HEK293 (cell line): Measurements from ENCODE around the gene USP16.
A peak's percentile ranks its signal among the peaks of the same experiment; 100 is the strongest.

Source experiments
- HOXA7 ChIP-seq: sonication (generic); formaldehyde crosslinking; IDR thresholded peaks from 2 replicates; pipeline ENCODE4 v1.8.1; 2022; ENCODE audit warnings: missing genetic modification reagents, borderline replicate concordance
- SALL2 ChIP-seq: fragments of 450-650 bp; formaldehyde crosslinking; IDR thresholded peaks from 2 replicates; pipeline ENCODE4 v1.5.0; 2017; ENCODE audit warnings: missing biosample characterization, mild to moderate bottlenecking, missing genetic modification characterization, borderline replicate concordance
- SCRT2 ChIP-seq: fragments of 450-650 bp; formaldehyde crosslinking; IDR thresholded peaks from 2 replicates; pipeline ENCODE4 v1.5.1; 2016; ENCODE audit warnings: missing biosample characterization, missing genetic modification characterization
- SETDB1 ChIP-seq: IDR thresholded peaks from one replicate; pipeline ENCODE4 v1.6.1; 2017; ENCODE audit warnings: mild to moderate bottlenecking, low read length, moderate library complexity, mixed read lengths; ENCODE audit not compliant: insufficient read length
- SP3 ChIP-seq: fragments of 450-650 bp; formaldehyde crosslinking; IDR thresholded peaks from 2 replicates; pipeline ENCODE4 v1.5.1; 2016; ENCODE audit warnings: missing biosample characterization, missing genetic modification characterization
- TRIM28 ChIP-seq: IDR thresholded peaks from 2 replicates; pipeline ENCODE4 v1.6.1; 2011; ENCODE audit warnings: low read length, control low read depth, borderline replicate concordance
- YY1 ChIP-seq: fragments of 450-650 bp; formaldehyde crosslinking; IDR thresholded peaks from 2 replicates; pipeline ENCODE4 v1.5.1; 2018; ENCODE audit warnings: missing biosample characterization, missing genetic modification characterization
- ZBTB1 ChIP-seq: fragments of 450-650 bp; formaldehyde crosslinking; IDR thresholded peaks from 2 replicates; pipeline ENCODE4 v1.5.1; 2016; ENCODE audit warnings: missing biosample characterization, missing genetic modification characterization
- ZBTB17 ChIP-seq: fragments of 450-650 bp; formaldehyde crosslinking; IDR thresholded peaks from 2 replicates; pipeline ENCODE4 v1.5.1; 2016; ENCODE audit warnings: missing biosample characterization, missing genetic modification characterization
- ZNF133 ChIP-seq: fragments of 450-650 bp; formaldehyde crosslinking; IDR thresholded peaks from 2 replicates; pipeline ENCODE4 v1.5.1; 2016; ENCODE audit warnings: missing biosample characterization, missing genetic modification characterization
- ZNF157 ChIP-seq: fragments of 450-650 bp; formaldehyde crosslinking; IDR thresholded peaks from 2 replicates; pipeline ENCODE4 v1.5.1; 2016; ENCODE audit warnings: missing biosample characterization, missing genetic modification characterization
- ZNF175 ChIP-seq: fragments of 450-650 bp; formaldehyde crosslinking; IDR thresholded peaks from 2 replicates; pipeline ENCODE4 v1.5.1; 2016; ENCODE audit warnings: missing biosample characterization, missing genetic modification characterization
- ZNF184 ChIP-seq: fragments of 450-650 bp; IDR thresholded peaks from 2 replicates; pipeline ENCODE4 v1.5.1; 2018; ENCODE audit warnings: missing biosample characterization, mild to moderate bottlenecking, missing genetic modification characterization
- ZNF292 ChIP-seq: fragments of 450-650 bp; formaldehyde crosslinking; IDR thresholded peaks from 2 replicates; pipeline ENCODE4 v1.5.1; 2016; ENCODE audit warnings: low read depth, missing biosample characterization, missing genetic modification characterization, borderline replicate concordance
- ZNF324 ChIP-seq: fragments of 450-650 bp; formaldehyde crosslinking; IDR thresholded peaks from 2 replicates; pipeline ENCODE4 v1.5.1; 2016; ENCODE audit warnings: missing biosample characterization, missing genetic modification characterization
- ZNF366 ChIP-seq: fragments of 450-650 bp; formaldehyde crosslinking; conservative IDR thresholded peaks from 2 replicates; pipeline ENCODE4 v1.5.1; 2016; ENCODE audit warnings: missing biosample characterization, missing genetic modification characterization
- ZNF394 ChIP-seq: fragments of 450-650 bp; formaldehyde crosslinking; IDR thresholded peaks from 2 replicates; pipeline ENCODE4 v1.5.1; 2016; ENCODE audit warnings: missing biosample characterization, missing genetic modification characterization, mild to moderate bottlenecking, moderate library complexity, borderline replicate concordance
- ZNF404 ChIP-seq: fragments of 450-650 bp; formaldehyde crosslinking; IDR thresholded peaks from 2 replicates; pipeline ENCODE4 v1.5.1; 2017; ENCODE audit warnings: missing biosample characterization, missing genetic modification characterization
- ZNF423 ChIP-seq: fragments of 450-650 bp; formaldehyde crosslinking; IDR thresholded peaks from 2 replicates; pipeline ENCODE4 v1.5.1; 2016; ENCODE audit warnings: missing biosample characterization, missing genetic modification characterization
- ZNF548 ChIP-seq: fragments of 450-650 bp; formaldehyde crosslinking; IDR thresholded peaks from 2 replicates; pipeline ENCODE4 v1.5.1; 2016; ENCODE audit warnings: missing biosample characterization, missing genetic modification characterization
- ZNF561 ChIP-seq: fragments of 450-650 bp; IDR thresholded peaks from 2 replicates; pipeline ENCODE4 v1.5.1; 2018; ENCODE audit warnings: missing biosample characterization, missing genetic modification characterization, borderline replicate concordance
- ZNF585B ChIP-seq: fragments of 450-650 bp; formaldehyde crosslinking; IDR thresholded peaks from 2 replicates; pipeline ENCODE4 v1.5.1; 2016; ENCODE audit warnings: missing biosample characterization, missing genetic modification characterization
- ZNF791 ChIP-seq: fragments of 450-650 bp; formaldehyde crosslinking; IDR thresholded peaks from 2 replicates; pipeline ENCODE4 v1.5.1; 2016; ENCODE audit warnings: missing biosample characterization, missing genetic modification characterization
- ZSCAN16 ChIP-seq: fragments of 450-650 bp; formaldehyde crosslinking; IDR thresholded peaks from 2 replicates; pipeline ENCODE4 v1.5.1; 2016; ENCODE audit warnings: missing biosample characterization, missing genetic modification characterization
- TF ChIP-seq, protein P1 (sequence below): fragments of 450-650 bp; formaldehyde crosslinking; IDR thresholded peaks from 2 replicates; pipeline ENCODE4 v1.5.1; 2016; ENCODE audit warnings: missing biosample characterization, missing genetic modification characterization
- TF ChIP-seq, protein P2 (sequence below): fragments of 450-650 bp; formaldehyde crosslinking; IDR thresholded peaks from 2 replicates; pipeline ENCODE4 v1.5.1; 2016; ENCODE audit warnings: missing biosample characterization, missing genetic modification characterization
- TF ChIP-seq, protein P3 (sequence below): fragments of 450-650 bp; formaldehyde crosslinking; IDR thresholded peaks from 2 replicates; pipeline ENCODE4 v1.5.1; 2016; ENCODE audit warnings: missing biosample characterization, missing genetic modification characterization
- TF ChIP-seq, protein P4 (sequence below): fragments of 450-650 bp; formaldehyde crosslinking; IDR thresholded peaks from 2 replicates; pipeline ENCODE4 v1.5.1; 2016; ENCODE audit warnings: missing biosample characterization, missing genetic modification characterization
- TF ChIP-seq, protein P5 (sequence below): fragments of 450-650 bp; formaldehyde crosslinking; IDR thresholded peaks from 2 replicates; pipeline ENCODE4 v1.5.1; 2016; ENCODE audit warnings: missing biosample characterization, missing genetic modification characterization, borderline replicate concordance
- TF ChIP-seq, protein P6 (sequence below): fragments of 450-650 bp; formaldehyde crosslinking; IDR thresholded peaks from 2 replicates; pipeline ENCODE4; 2016; ENCODE audit warnings: missing biosample characterization, missing genetic modification characterization

The USP16 gene

DNA sequence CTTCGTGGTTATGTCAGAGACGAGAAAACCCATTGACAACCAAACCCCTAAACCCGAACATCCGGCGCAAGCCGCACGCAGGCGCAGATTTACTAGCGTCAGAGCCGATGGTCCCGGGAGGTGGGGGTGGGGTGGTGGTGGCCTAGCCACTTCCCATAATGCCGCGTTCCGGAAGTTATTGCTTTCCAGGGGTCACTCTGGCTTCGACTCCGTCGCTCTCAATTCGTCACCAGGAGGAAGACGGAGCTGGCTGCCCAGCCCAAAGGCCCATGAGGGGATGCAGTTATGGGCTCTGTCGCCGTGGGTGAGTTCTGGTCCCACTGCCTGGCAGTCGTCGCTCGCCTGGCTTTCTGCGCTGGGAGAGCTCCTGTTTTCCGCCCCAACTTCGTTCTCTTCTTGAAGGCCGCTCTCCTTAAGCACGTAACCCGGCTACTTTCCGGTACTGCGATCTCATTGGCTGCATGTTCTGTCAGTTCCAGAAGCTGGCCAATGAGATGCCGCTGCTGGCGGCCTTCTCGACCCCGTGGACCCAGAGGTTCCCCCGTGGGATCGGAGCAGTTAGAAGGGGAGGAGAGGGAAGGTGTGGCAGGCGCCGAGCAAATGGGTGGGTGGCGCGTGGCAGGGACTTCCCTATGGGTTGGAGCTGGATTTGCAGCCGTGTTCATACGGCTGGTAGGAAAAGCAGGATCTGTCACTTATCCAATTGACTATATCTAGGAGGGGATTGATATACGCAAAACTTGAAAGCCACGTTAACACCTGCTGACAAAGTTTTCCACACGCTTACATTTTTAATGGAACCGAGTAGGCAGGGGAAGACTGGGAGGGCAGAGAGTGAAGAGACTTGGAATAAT lies at the start of gene USP16 (continued):
- TF ChIP-seq HOXA7 (CRISPR knock-in tag) = no peak
- TF ChIP-seq ZBTB17 (tag by site-specific recombination) = peak; percentile 98
- TF ChIP-seq ZNF394 (tag by site-specific recombination) = peak; percentile 86
- TF ChIP-seq ZNF548 = no peak
- no peak for TF ChIP-seq ZNF585B (tag by site-specific recombination)
- peak; percentile 89 for TF ChIP-seq SP3 (tag by site-specific recombination)
- TF ChIP-seq, protein P1, sequence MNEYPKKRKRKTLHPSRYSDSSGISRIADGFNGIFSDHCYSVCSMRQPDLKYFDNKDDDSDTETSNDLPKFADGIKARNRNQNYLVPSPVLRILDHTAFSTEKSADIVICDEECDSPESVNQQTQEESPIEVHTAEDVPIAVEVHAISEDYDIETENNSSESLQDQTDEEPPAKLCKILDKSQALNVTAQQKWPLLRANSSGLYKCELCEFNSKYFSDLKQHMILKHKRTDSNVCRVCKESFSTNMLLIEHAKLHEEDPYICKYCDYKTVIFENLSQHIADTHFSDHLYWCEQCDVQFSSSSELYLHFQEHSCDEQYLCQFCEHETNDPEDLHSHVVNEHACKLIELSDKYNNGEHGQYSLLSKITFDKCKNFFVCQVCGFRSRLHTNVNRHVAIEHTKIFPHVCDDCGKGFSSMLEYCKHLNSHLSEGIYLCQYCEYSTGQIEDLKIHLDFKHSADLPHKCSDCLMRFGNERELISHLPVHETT = peak; percentile 93
- TF ChIP-seq, protein P2, sequence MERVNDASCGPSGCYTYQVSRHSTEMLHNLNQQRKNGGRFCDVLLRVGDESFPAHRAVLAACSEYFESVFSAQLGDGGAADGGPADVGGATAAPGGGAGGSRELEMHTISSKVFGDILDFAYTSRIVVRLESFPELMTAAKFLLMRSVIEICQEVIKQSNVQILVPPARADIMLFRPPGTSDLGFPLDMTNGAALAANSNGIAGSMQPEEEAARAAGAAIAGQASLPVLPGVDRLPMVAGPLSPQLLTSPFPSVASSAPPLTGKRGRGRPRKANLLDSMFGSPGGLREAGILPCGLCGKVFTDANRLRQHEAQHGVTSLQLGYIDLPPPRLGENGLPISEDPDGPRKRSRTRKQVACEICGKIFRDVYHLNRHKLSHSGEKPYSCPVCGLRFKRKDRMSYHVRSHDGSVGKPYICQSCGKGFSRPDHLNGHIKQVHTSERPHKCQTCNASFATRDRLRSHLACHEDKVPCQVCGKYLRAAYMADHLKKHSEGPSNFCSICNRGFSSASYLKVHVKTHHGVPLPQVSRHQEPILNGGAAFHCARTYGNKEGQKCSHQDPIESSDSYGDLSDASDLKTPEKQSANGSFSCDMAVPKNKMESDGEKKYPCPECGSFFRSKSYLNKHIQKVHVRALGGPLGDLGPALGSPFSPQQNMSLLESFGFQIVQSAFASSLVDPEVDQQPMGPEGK (tag by site-specific recombination) = peak; percentile 73
- TF ChIP-seq, protein P3, sequence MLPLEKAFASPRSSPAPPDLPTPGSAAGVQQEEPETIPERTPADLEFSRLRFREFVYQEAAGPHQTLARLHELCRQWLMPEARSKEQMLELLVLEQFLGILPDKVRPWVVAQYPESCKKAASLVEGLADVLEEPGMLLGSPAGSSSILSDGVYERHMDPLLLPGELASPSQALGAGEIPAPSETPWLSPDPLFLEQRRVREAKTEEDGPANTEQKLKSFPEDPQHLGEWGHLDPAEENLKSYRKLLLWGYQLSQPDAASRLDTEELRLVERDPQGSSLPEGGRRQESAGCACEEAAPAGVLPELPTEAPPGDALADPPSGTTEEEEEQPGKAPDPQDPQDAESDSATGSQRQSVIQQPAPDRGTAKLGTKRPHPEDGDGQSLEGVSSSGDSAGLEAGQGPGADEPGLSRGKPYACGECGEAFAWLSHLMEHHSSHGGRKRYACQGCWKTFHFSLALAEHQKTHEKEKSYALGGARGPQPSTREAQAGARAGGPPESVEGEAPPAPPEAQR (tag by site-specific recombination) = no peak
- no peak for TF ChIP-seq SALL2 (tag by site-specific recombination)
- TF ChIP-seq ZNF324 (tag by site-specific recombination) = peak; percentile 95
- no peak for TF ChIP-seq ZNF175
- TF ChIP-seq ZNF423 (tag by site-specific recombination) = peak; percentile 27; the same call in 1 of the 2 replicates
- TF ChIP-seq, protein P4, sequence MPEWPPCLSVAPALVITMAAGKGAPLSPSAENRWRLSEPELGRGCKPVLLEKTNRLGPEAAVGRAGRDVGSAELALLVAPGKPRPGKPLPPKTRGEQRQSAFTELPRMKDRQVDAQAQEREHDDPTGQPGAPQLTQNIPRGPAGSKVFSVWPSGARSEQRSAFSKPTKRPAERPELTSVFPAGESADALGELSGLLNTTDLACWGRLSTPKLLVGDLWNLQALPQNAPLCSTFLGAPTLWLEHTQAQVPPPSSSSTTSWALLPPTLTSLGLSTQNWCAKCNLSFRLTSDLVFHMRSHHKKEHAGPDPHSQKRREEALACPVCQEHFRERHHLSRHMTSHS (tag by site-specific recombination) = no peak
- TF ChIP-seq YY1 (tag by site-specific recombination) = no peak
- TF ChIP-seq ZNF157 (tag by site-specific recombination) = no peak
- peak; percentile 91 for TF ChIP-seq ZNF561 (tag by site-specific recombination)
- peak; percentile 78 for TF ChIP-seq ZNF366 (tag by site-specific recombination)
- no peak for TF ChIP-seq ZNF292 (tag by site-specific recombination)
- TF ChIP-seq TRIM28 = peak; percentile 66; the same call in 1 of the 2 replicates
- TF ChIP-seq SETDB1 = no peak
- TF ChIP-seq, protein P5, sequence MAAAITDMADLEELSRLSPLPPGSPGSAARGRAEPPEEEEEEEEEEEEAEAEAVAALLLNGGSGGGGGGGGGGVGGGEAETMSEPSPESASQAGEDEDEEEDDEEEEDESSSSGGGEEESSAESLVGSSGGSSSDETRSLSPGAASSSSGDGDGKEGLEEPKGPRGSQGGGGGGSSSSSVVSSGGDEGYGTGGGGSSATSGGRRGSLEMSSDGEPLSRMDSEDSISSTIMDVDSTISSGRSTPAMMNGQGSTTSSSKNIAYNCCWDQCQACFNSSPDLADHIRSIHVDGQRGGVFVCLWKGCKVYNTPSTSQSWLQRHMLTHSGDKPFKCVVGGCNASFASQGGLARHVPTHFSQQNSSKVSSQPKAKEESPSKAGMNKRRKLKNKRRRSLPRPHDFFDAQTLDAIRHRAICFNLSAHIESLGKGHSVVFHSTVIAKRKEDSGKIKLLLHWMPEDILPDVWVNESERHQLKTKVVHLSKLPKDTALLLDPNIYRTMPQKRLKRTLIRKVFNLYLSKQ (tag by site-specific recombination) = no peak
- no peak for TF ChIP-seq ZSCAN16 (tag by site-specific recombination)
- TF ChIP-seq, protein P6, sequence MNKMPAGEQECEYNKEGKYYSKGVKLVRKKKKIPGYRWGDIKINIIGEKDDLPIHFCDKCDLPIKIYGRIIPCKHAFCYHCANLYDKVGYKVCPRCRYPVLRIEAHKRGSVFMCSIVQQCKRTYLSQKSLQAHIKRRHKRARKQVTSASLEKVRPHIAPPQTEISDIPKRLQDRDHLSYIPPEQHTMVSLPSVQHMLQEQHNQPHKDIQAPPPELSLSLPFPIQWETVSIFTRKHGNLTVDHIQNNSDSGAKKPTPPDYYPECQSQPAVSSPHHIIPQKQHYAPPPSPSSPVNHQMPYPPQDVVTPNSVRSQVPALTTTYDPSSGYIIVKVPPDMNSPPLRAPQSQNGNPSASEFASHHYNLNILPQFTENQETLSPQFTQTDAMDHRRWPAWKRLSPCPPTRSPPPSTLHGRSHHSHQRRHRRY (tag by site-specific recombination) = no peak
- TF ChIP-seq SCRT2 (tag by site-specific recombination) = no peak
- TF ChIP-seq ZBTB1 = no peak
- no peak; the same call in 1 of the 2 replicates for TF ChIP-seq ZNF184
- no peak for TF ChIP-seq ZNF133 (tag by site-specific recombination)
- no peak for TF ChIP-seq ZNF791 (tag by site-specific recombination)
- no peak for TF ChIP-seq ZNF404 (tag by site-specific recombination)
